Central memory CD4-positive, alpha-beta T cell (primary cell): ENCODE results near the gene UAP1L1.

ENCODE experiments used
- DNase-seq: peaks from one replicate; pipeline ENCODE4 v3.0.0; 2022

Gene UAP1L1

GRCh38 chr9:137077758-137078693 lies 709 bp downstream of the UAP1L1 start:
- DNase-seq: peak; percentile 17

- no peak for DNase-seq
Measured at GRCh38 chr9:137078701-137079400, 1.5 kb downstream of the UAP1L1 start.

GRCh38 chr9:137079401-137079787 lies 2.1 kb downstream of the UAP1L1 start:
- no peak for DNase-seq

- DNase-seq: no peak
Measured at GRCh38 chr9:137080260-137081122, 3.2 kb downstream of the UAP1L1 start.

- DNase-seq: no peak
Measured at GRCh38 chr9:137082222-137082924, 5.1 kb downstream of the UAP1L1 start.

GRCh38 chr9:137082925-137083290 lies 5.6 kb downstream of the UAP1L1 start:
- DNase-seq: no peak

GRCh38 chr9:137083394-137084004 lies 6.2 kb downstream of the UAP1L1 start:
- no peak for DNase-seq

GRCh38 chr9:137084526-137084925 lies 7.2 kb downstream of the UAP1L1 start:
- DNase-seq: no peak

GRCh38 chr9:137085920-137086530 lies 8.7 kb downstream of the UAP1L1 start:
- DNase-seq: peak; percentile 13

- DNase-seq: peak; percentile 100
Measured at GRCh38 chr9:137086531-137087408, 9.5 kb downstream of the UAP1L1 start, which contains the start of gene MAN1B1. Gene MAN1B1, plus strand, starts transcription at chr9:137086985. Its CDS starts 15 bp downstream, at chr9:137087000.

GRCh38 chr9:137087409-137087925 lies 10.2 kb downstream of the UAP1L1 start:
- DNase-seq: no peak

- DNase-seq: no peak
Measured at GRCh38 chr9:137088121-137088520, 10.8 kb downstream of the UAP1L1 start.

- DNase-seq: no peak
Measured at GRCh38 chr9:137089232-137089947, 12.1 kb downstream of the UAP1L1 start.

GRCh38 chr9:137095664-137096517 lies 18.6 kb downstream of the UAP1L1 start:
- DNase-seq: peak; percentile 91

- DNase-seq: no peak
Measured at GRCh38 chr9:137096785-137097546, 19.6 kb downstream of the UAP1L1 start.

GRCh38 chr9:137097761-137098462 lies 20.6 kb downstream of the UAP1L1 start:
- DNase-seq: no peak

GRCh38 chr9:137099231-137099630 lies 21.9 kb downstream of the UAP1L1 start:
- no peak for DNase-seq
